Tibial nerve (tissue), 3 donors: ENCODE data around the gene ANKRD44.
"Not testable (repeated sequence)": the region's sequence is repeated elsewhere in the genome, so short reads cannot be mapped to it uniquely, and the experiment has no call there.

Experiments
- POLR2A ChIP-seq, 2 donors: fragments of 450-650 bp; IDR thresholded peaks; one replicate each; pipeline ENCODE4 v1.6.1; 2017; ENCODE audit warnings: antibody characterized with exemption in 2 of 2, mild to moderate bottlenecking in 2 of 2, moderate library complexity in 2 of 2
- TF ChIP-seq, protein P1 (sequence below), 5 experiments: fragments of 200-600 bp in 3 of 5; fragments of 450-650 bp in 2 of 5; sonication (generic) in 3 of 5; IDR thresholded peaks; one replicate each; pipeline ENCODE4 v1.5.1; 2016 to 2019; ENCODE audit warnings: antibody characterized with exemption in 5 of 5, mild to moderate bottlenecking in 3 of 5, moderate library complexity in 2 of 5

DNA sequence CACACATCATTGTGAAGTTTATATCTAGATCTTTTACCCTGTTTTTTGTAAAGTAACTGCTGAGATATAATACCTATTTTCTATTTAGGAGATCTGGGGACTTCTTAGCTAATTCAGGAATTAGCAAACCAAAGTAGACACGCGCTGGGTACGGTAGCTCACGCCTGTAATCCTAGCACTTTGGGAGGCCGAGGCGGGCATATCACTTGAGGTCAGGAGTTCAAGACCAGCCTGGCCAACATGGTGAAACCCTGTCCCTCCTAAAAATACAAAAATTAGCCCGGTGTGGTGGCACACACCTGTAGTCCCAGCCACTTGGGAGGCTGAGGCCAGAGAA is 23.0 kb downstream of the ANKRD44 start:
- TF ChIP-seq, protein P1, sequence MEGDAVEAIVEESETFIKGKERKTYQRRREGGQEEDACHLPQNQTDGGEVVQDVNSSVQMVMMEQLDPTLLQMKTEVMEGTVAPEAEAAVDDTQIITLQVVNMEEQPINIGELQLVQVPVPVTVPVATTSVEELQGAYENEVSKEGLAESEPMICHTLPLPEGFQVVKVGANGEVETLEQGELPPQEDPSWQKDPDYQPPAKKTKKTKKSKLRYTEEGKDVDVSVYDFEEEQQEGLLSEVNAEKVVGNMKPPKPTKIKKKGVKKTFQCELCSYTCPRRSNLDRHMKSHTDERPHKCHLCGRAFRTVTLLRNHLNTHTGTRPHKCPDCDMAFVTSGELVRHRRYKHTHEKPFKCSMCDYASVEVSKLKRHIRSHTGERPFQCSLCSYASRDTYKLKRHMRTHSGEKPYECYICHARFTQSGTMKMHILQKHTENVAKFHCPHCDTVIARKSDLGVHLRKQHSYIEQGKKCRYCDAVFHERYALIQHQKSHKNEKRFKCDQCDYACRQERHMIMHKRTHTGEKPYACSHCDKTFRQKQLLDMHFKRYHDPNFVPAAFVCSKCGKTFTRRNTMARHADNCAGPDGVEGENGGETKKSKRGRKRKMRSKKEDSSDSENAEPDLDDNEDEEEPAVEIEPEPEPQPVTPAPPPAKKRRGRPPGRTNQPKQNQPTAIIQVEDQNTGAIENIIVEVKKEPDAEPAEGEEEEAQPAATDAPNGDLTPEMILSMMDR (IDR thresholded peaks at IDR 0.05): not testable (repeated sequence)
- not testable (repeated sequence) for TF ChIP-seq POLR2A (IDR thresholded peaks at IDR 0.05)
